H9 (cell line): Measurements from ENCODE around the gene MTMR3. TPM values are rescaled to one million over a fixed set of nuclear protein-coding genes. Genes with fewer than 3 reads are reported as not detected.
"Not testable (repeated sequence)": the region's sequence is repeated elsewhere in the genome, so short reads cannot be mapped to it uniquely, and the experiment has no call there.

ENCODE experiments used
- DNase-seq: peaks from one replicate; pipeline ENCODE4 v3.0.0-alpha.2; 2017
- H2AFZ ChIP-seq: one replicate; pipeline ENCODE4 v1.6.1; 2013; ENCODE audit warnings: mild to moderate bottlenecking, low read length, control low read depth, moderate library complexity
- H2AK5ac ChIP-seq: 2 replicates; pipeline ENCODE4 v1.6.1; 2013; ENCODE audit warnings: low read length, control low read depth, mixed read lengths; ENCODE audit not compliant: insufficient read length
- H2BK120ac ChIP-seq: one replicate; pipeline ENCODE4 v1.6.1; 2013; ENCODE audit warnings: low read depth, mild to moderate bottlenecking, low read length, control low read depth, inconsistent platforms; ENCODE audit not compliant: poor library complexity, severe bottlenecking
- H2BK12ac ChIP-seq: 2 replicates; pipeline ENCODE4 v1.6.1; 2013; ENCODE audit warnings: low read length, control low read depth, mixed read lengths, low read depth; ENCODE audit not compliant: insufficient read length
- H2BK15ac ChIP-seq: 2 replicates; pipeline ENCODE4 v1.6.1; 2013; ENCODE audit warnings: low read depth, low read length, control low read depth
- H2BK20ac ChIP-seq: one replicate; pipeline ENCODE4 v1.6.1; 2013; ENCODE audit warnings: low read depth, mild to moderate bottlenecking, low read length, control low read depth, inconsistent platforms; ENCODE audit not compliant: poor library complexity, severe bottlenecking
- H2BK5ac ChIP-seq: 2 replicates; pipeline ENCODE4 v1.6.1; 2013; ENCODE audit warnings: low read length, control low read depth, mixed read lengths; ENCODE audit not compliant: insufficient read length
- H3K14ac ChIP-seq: 2 replicates; pipeline ENCODE4 v1.6.1; 2013; ENCODE audit warnings: low read length, control low read depth; ENCODE audit not compliant: insufficient read depth
- H3K18ac ChIP-seq: 2 replicates; pipeline ENCODE4 v1.6.1; 2013; ENCODE audit warnings: low read depth, mild to moderate bottlenecking, mixed read lengths, low read length, control low read depth; ENCODE audit not compliant: insufficient read length
- H3K23ac ChIP-seq: 2 replicates; pipeline ENCODE4 v1.6.1; 2013; ENCODE audit warnings: low read length, control low read depth, mixed read lengths, low read depth; ENCODE audit not compliant: insufficient read length
- H3K23me2 ChIP-seq: 2 replicates; pipeline ENCODE4 v1.6.1; 2013; ENCODE audit warnings: low read depth, mild to moderate bottlenecking, mixed read lengths, low read length, control low read depth; ENCODE audit not compliant: insufficient read length, poor library complexity, severe bottlenecking
- H3K27ac ChIP-seq: 2 replicates; pipeline ENCODE4 v1.5.1; 2013; ENCODE audit warnings: low read length, control low read depth, mixed read lengths, low read depth; ENCODE audit not compliant: insufficient read length
- H3K27me3 ChIP-seq: 2 replicates; pipeline ENCODE4 v1.6.1; 2013; ENCODE audit warnings: low read length, control low read depth, inconsistent platforms; ENCODE audit not compliant: insufficient read depth
- H3K4ac ChIP-seq: 2 replicates; pipeline ENCODE4 v1.6.1; 2013; ENCODE audit warnings: low read depth, mild to moderate bottlenecking, control low read depth, inconsistent platforms, low read length, moderate library complexity
- H3K4me1 ChIP-seq: 2 replicates; pipeline ENCODE4 v1.6.1; 2013; ENCODE audit warnings: low read length, control low read depth, inconsistent platforms; ENCODE audit not compliant: insufficient read depth
- H3K4me2 ChIP-seq: 2 replicates; pipeline ENCODE4 v1.6.1; 2013; ENCODE audit warnings: low read length, control low read depth, mixed read lengths; ENCODE audit not compliant: insufficient read length, insufficient read depth
- H3K56ac ChIP-seq: 2 replicates; pipeline ENCODE4 v1.6.1; 2013; ENCODE audit warnings: low read depth, mild to moderate bottlenecking, mixed read lengths, low read length, control low read depth; ENCODE audit not compliant: insufficient read length
- H3K79me1 ChIP-seq: 2 replicates; pipeline ENCODE4 v1.6.1; 2013; ENCODE audit warnings: low read depth, mild to moderate bottlenecking, moderate library complexity, low read length, control low read depth, inconsistent platforms; ENCODE audit not compliant: insufficient read depth, poor library complexity, severe bottlenecking
- H3K79me2 ChIP-seq: 2 replicates; pipeline ENCODE4 v1.6.1; 2013; ENCODE audit warnings: low read length, control low read depth, inconsistent platforms; ENCODE audit not compliant: insufficient read depth
- H3K9ac ChIP-seq: 2 replicates; pipeline ENCODE4 v1.6.1; 2013; ENCODE audit warnings: low read length, control low read depth, mixed read lengths; ENCODE audit not compliant: insufficient read length; ENCODE audit errors: extremely low read depth
- H3K9me3 ChIP-seq: one replicate; pipeline ENCODE4 v1.6.1; 2013; ENCODE audit warnings: low read depth, low read length, inconsistent platforms; ENCODE audit not compliant: control insufficient read depth
- H3T11ph ChIP-seq: one replicate; pipeline ENCODE4 v1.6.1; 2013; ENCODE audit warnings: mild to moderate bottlenecking, low read length, control low read depth, inconsistent platforms
- H4K20me1 ChIP-seq: one replicate; pipeline ENCODE4 v1.6.1; 2013; ENCODE audit not compliant: control insufficient read depth, insufficient read length, insufficient read depth
- H4K5ac ChIP-seq: 2 replicates; pipeline ENCODE4 v1.6.1; 2013; ENCODE audit warnings: low read depth, mild to moderate bottlenecking, mixed read lengths, low read length, control low read depth; ENCODE audit not compliant: insufficient read length
- H4K8ac ChIP-seq: replicated peaks from 2 replicates; pipeline ENCODE4 v1.6.1; 2013; ENCODE audit warnings: low read length, control low read depth, mixed read lengths, low read depth; ENCODE audit not compliant: insufficient read length
- H4K91ac ChIP-seq: 2 replicates; pipeline ENCODE4 v1.6.1; 2013; ENCODE audit warnings: low read depth, mild to moderate bottlenecking, moderate library complexity, mixed read lengths, low read length, control low read depth; ENCODE audit not compliant: insufficient read length
- H3K27ac Mint-ChIP-seq, 3 experiments: 2 replicates in 2 of 3; 3 replicates in 1 of 3; pipeline ENCODE4 v1.8.0; 2020 to 2021; ENCODE audit warnings: mixed read lengths in 3 of 3, mild to moderate bottlenecking in 1 of 3, moderate library complexity in 1 of 3
- H3K27me3 Mint-ChIP-seq: 2 replicates; pipeline ENCODE4 v1.8.0; 2021; ENCODE audit warnings: low read depth, mild to moderate bottlenecking, moderate library complexity, mixed read lengths
- H3K36me3 Mint-ChIP-seq, 3 experiments: 2 replicates in 2 of 3; 3 replicates in 1 of 3; pipeline ENCODE4 v1.8.0; 2020 to 2021; ENCODE audit warnings: low read depth in 3 of 3, mixed read lengths in 3 of 3; ENCODE audit not compliant: insufficient read depth in 1 of 3
- H3K4me1 Mint-ChIP-seq, 2 experiments: 2 replicates each; pipeline ENCODE4 v1.8.0; 2020; ENCODE audit warnings: mixed read lengths in 2 of 2
- H3K4me3 Mint-ChIP-seq, 2 experiments: 2 replicates in 1 of 2; 3 replicates in 1 of 2; pipeline ENCODE4 v1.8.0; 2020 to 2021; ENCODE audit warnings: mild to moderate bottlenecking in 2 of 2, mixed read lengths in 2 of 2, moderate library complexity in 1 of 2
- H3K9me3 Mint-ChIP-seq, 2 experiments: 2 replicates in 1 of 2; 3 replicates in 1 of 2; pipeline ENCODE4 v1.8.0; 2020; ENCODE audit warnings: mild to moderate bottlenecking in 2 of 2, mixed read lengths in 2 of 2, moderate library complexity in 1 of 2
- WGBS: extraction: QIAGEN DNeasy Blood & Tissue Kit; methylation state at CpG from one replicate; pipeline ENCODE4 v1.1.7; 2013; ENCODE audit warnings: missing lambda C conversion rate, low lambda C conversion rate, mixed read lengths; ENCODE audit not compliant: insufficient read length; ENCODE audit errors: extremely low coverage; 5-methylcytosine and 5-hydroxymethylcytosine counted together
- total RNA-seq: library from RNA; stranded (reverse); gene quantifications from 2 replicates; pipeline ENCODE4 v1.2.1, GENCODE V29; 2021
- TF ChIP-seq, protein P1 (sequence below): fragments of 200-600 bp; sonication (generic); conservative IDR thresholded peaks from 3 replicates; pipeline ENCODE4 v1.8.0; 2021; ENCODE audit warnings: antibody characterized with exemption, mild to moderate bottlenecking

MTMR3 gene
- total RNA-seq, 1 experiment from 2014 or later = 19.8 TPM

DNA sequence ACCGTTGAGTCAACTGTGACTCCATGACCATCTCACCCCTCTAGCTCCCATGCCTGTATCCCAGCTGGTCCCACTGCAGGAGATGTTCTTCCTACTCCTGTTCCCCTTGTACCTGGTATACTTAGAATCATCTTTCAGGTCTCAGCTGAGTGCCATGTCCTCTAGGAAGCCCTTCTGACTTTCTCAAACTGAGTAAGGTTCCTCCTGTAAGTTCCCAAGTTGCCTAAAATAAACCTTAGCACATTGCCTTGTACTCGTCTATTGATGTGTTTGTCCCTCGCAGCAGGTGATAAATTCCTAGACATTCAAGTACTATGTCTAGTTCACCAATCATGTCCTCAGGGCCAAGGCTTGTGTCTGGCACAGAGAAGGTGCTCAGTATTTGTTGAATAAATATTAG is 26.5 kb upstream of the MTMR3 start:
- H3K27ac Mint-ChIP-seq = no peak overlapping the region
- Histone ChIP-seq H3K79me1 (no peaks in the 10 kb centered on the region), H3K27ac (no peak overlapping the region), H3K9ac (no peak overlapping the region), H3K4ac (no peak overlapping the region), H3K4me2 (no peak overlapping the region), H3K23ac (no peak overlapping the region), H2AFZ (no peak overlapping the region), H3K79me2 (no peaks in the 10 kb centered on the region), H2BK12ac (no peak overlapping the region), H3K56ac (no peak overlapping the region), H2AK5ac (no peak overlapping the region), H4K20me1 (no peaks in the 10 kb centered on the region), H2BK5ac (no peak overlapping the region), H2BK120ac (no peak overlapping the region), H3K9me3 (no peaks in the 10 kb centered on the region), H4K5ac (no peak overlapping the region), H4K91ac (no peak overlapping the region), H2BK20ac (no peak overlapping the region), H3K14ac (no peak overlapping the region), H3K23me2 (no peaks in the 10 kb centered on the region), H3K4me1 (no peaks in the 10 kb centered on the region), H2BK15ac (no peak overlapping the region), H3K27me3 (no peaks in the 10 kb centered on the region), H4K8ac (no peak overlapping the region), H3T11ph (no peak overlapping the region), H3K18ac (no peak overlapping the region)
- no CpG with 5 or more reads among the region's 3 CpGs for WGBS
- H3K36me3 Mint-ChIP-seq = no peaks in the 10 kb centered on the region
- TF ChIP-seq, protein P1, sequence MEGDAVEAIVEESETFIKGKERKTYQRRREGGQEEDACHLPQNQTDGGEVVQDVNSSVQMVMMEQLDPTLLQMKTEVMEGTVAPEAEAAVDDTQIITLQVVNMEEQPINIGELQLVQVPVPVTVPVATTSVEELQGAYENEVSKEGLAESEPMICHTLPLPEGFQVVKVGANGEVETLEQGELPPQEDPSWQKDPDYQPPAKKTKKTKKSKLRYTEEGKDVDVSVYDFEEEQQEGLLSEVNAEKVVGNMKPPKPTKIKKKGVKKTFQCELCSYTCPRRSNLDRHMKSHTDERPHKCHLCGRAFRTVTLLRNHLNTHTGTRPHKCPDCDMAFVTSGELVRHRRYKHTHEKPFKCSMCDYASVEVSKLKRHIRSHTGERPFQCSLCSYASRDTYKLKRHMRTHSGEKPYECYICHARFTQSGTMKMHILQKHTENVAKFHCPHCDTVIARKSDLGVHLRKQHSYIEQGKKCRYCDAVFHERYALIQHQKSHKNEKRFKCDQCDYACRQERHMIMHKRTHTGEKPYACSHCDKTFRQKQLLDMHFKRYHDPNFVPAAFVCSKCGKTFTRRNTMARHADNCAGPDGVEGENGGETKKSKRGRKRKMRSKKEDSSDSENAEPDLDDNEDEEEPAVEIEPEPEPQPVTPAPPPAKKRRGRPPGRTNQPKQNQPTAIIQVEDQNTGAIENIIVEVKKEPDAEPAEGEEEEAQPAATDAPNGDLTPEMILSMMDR = no peak
- H3K4me1 Mint-ChIP-seq = no peaks in the 10 kb centered on the region
- no peak for DNase-seq
- no peaks in the 10 kb centered on the region; the same call in 1 of the 2 replicates for H3K27me3 Mint-ChIP-seq
- H3K4me3 Mint-ChIP-seq = no peak overlapping the region
- H3K9me3 Mint-ChIP-seq = no peaks in the 10 kb centered on the region; a peak in 1 of 5 replicates

DNA sequence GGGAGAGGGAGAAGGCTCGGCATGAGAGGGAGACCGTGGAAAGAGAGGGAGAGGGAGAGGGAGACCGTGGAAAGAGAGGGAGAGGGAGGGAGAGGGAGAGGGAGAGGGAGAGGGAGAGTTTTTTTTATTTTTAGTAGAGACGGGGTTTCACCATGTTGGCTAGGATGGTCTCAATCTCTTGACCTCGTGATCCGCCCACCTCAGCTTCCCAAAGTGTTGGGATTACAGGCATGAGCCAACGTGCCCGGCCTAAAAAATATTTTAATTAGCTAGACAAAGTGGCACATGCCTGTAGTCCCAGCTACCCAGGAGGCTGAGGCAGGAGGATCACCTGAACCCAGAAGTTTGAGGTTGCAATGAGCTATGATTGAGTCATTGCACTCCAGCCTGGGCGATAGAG is 23.9 kb upstream of the MTMR3 start:
- not testable (repeated sequence) for H2BK15ac ChIP-seq, H3K27ac ChIP-seq, H3K4me2 ChIP-seq, H3K4ac ChIP-seq, H3K27me3 ChIP-seq, H3K27me3 Mint-ChIP-seq, H2BK20ac ChIP-seq, H2AFZ ChIP-seq, H3K9me3 ChIP-seq, H3K9me3 Mint-ChIP-seq, H3K14ac ChIP-seq, H3K4me1 ChIP-seq, H3K9ac ChIP-seq, DNase-seq, H3K79me1 ChIP-seq, H3K4me3 Mint-ChIP-seq, H3K56ac ChIP-seq, H3K23ac ChIP-seq, H4K5ac ChIP-seq, H3K27ac Mint-ChIP-seq, H3K36me3 Mint-ChIP-seq, H2AK5ac ChIP-seq, H4K20me1 ChIP-seq, H2BK120ac ChIP-seq, H4K8ac ChIP-seq, H2BK5ac ChIP-seq, H4K91ac ChIP-seq, H3K79me2 ChIP-seq, H2BK12ac ChIP-seq, H3K18ac ChIP-seq, H3K23me2 ChIP-seq, H3K4me1 Mint-ChIP-seq, H3T11ph ChIP-seq
- WGBS = 80% methylated on average over 1 of the region's 9 CpGs
